GM18526 (cell line): ENCODE results near the gene C5orf58.

Source experiments
- POLR2A ChIP-seq: IDR thresholded peaks from 3 replicates; pipeline ENCODE4 v1.6.1; 2011; ENCODE audit not compliant: insufficient read length; ENCODE audit errors: extremely low read depth

The C5orf58 gene

GRCh38 chr5:170266570-170267381 lies 34.0 kb downstream of the C5orf58 start:
- TF ChIP-seq POLR2A, result no peak

DNA sequence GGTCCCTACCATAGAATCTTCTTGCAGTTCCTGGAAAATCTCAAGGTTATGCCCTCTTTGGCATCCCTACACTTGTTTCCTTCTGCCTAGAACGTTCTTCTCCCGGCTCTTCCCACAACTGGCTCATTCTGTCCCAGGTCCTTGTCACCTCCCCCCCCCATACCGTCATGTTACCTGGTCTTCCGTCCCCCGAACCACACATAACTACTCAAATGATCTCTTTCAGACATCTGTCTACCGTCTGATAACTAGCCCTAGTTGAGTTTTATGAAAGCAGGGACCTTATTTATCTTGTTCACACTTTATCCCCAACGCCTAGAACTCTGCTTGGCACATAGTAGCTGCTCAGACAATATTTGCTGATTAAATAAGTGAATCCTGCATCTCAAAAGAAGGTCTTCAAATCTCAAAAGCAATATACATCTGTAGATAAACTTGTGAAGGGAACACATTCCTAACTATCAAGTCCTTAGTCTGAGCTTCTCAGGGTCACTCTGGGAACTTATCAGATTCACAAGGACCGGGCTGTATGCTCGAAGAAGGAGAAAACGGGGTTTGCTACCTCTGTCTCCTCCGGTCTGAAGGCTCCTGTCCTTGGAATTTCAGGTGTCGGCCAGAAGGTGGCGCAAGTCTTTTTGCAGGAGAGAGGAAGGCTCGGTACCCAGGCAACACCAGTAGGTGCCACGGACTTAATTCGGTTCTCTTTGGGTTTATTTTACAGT lies 34.8 kb downstream of the C5orf58 start:
- no peak for TF ChIP-seq POLR2A

DNA sequence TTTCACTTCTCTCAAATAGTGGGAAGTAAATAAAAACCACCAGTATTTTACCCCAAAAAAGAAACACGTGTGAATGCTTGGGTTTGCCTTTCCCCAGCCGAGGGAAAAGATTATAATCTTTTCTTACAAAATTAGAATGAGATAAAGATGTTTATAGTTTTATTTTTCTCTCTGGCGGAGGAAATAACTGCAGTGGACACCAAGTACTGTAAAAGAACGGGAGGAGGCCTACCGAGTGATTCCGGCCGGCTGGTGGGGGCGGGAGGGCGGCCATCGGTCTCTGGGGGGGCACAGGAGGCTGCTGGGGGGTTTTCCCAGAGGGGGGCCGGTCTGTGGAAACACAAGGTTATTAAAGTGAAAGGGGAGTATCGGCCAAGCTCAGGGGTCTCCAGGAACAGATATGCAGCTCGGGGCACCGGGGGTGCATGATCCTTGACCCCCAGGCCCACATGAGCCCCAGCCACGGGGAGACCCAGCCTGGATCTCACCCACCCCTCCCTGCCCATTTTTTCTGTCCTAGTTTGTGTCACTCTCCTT lies 35.4 kb downstream of the C5orf58 start:
- TF ChIP-seq POLR2A, result no peak

DNA sequence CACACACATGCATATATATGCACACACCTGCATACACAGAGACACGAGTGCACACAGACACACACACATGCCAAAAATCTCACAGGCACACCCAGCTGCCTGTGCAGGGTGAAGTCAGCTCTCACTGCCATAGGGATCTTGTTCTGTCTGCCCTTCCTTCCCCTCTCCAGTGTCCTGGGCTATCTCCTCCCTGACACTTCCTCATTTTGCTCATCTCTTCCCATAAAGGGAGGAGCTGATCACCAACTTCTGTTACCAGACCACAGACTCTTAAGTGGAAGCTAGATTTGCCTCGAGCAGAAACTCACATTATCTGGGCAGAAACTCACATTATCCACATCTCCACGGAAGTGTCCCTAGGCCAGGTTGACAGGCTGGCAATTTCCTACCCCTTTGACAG lies 36.1 kb downstream of the C5orf58 start:
- no peak for TF ChIP-seq POLR2A

DNA sequence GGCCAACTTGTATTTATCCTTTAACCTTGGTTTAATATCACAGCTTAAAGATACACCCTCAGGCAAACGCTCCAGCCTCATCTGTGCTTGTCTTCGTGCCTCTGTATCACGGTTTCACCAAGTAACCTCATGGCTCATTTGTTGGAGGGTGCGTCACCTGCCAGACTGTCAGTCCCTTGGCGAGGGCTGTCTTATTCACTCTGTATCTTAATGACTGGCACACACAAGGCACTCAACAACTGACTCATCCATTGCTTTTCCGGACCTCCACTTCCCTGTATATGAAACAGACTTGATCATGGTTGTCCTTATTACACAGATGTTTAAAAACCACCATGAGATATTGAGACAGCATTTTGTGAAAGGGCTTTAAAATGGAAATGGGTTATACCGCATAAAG lies 36.8 kb downstream of the C5orf58 start:
- no peak for TF ChIP-seq POLR2A

DNA sequence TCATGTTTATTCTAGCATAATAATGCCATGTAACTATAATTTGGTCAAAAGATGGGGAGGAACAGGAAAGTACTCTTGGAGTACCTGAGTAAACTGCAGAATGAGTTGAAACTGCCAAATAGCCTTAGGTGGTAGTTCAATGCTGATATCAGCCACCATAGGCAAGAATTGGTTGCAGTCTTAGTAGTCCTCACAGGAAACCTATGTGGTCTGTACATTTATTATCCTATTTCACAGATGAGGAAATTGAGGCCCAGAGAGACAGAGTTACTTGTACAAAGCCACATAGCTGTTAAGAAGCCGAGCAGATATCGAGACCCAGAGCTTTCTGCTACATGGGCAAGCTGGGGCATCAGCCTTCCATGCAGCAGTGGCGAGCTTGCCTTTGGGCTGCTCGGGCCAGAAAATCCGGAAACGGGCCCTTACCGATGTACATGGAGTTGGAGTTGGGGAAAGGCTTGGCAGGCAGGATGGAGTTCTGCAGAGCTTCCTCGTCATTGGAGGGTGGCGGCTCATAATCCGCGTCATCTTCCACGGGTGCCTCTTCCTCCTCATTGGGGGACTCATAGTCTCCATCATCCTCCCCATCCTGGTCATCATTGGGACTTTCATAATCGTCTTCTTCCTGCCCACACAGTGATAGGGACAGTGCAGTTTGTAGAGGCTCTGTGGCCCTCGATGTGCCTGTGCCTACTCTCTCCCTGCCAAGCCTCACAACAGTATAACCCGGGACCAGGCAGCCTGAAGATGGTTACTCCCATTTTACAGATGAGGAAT lies 37.7 kb downstream of the C5orf58 start:
- no peak for TF ChIP-seq POLR2A

DNA sequence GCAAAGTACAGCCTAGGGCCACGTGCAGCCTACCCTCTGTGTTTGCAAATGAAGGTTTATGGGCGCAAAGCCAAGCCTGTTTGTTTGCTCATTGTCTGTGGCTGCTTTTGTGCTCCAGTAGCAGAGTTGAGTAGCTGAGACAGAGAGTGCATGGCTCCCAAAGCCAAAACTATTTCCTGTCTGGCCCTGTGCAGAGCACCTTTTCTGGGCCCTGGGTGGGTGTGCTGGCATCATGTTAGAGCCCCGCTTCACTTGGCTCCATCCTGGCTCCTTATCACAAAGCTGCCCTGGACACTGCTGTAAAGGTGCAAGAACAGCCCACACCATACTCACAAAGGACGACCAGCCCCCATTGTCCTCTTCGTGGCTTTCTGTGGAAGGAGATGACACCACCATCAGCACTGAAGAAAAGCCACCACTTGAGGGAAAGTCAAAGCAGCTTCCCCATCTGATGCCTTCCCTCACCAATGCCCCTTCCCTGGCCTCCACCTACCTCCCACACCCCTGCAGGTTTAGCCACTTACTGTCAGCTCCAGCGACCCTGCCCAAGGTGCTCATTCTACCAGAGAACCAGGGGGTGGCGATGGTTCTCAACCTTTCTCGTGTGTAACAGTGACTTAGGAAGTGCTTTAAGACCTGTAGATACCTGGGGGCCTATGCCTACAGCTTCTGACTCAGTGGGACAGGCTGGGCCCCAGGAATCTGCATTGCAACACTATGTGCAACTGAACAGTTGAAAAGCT lies 41.4 kb downstream of the C5orf58 start:
- TF ChIP-seq POLR2A, result no peak

DNA sequence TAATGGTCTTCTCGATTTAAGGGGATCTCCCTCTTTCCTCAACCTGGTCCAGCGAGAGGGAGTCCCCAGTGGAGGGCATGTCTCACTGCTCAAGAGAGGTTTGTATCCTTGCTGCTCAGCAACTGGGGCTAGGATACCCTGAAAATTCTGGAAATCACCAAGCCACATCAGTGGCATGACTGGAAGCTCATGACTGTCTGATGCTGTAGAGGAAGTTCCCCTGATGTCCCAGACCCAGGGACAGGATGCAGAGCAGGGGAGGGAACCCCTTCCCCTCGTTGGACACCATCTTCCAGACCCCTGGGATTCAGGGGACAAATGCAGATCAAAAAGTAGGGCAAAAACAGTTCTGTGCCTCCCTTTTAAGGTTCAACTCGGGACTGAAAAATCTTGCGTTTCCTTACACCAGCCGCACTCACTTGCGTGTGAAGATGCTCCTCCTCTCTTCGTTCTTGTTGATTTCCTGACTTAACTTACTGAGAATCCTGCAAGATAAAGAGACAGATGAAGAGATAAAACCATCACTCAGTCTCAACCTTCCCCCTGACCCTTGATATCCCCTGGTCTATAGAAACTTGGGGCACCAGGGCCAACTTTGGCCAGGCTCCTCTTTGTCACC lies 42.7 kb downstream of the C5orf58 start:
- no peak for TF ChIP-seq POLR2A

- TF ChIP-seq POLR2A, result no peak
These were observed 43.4 kb downstream of the C5orf58 start for GRCh38 chr5:170276140-170276539.

DNA sequence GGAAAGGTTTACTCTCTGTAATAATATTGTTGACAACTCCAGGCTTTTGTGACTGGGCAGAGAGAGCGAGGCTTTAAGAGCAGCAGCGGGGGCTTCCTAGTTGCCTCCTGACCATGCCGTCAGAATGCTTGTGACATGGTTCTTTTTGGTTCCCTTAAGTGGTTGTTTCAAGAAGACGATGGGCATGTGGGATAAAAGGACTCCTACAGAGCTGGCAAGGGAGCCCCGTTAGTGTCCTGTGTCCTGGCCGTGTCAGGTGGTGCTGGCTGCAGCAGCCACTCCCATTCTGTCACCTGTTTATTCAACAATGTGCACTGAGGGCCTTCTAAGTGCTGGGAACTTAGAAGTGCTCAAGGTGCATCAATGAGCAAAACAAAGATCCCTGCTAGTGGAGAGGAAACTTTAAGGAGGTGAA lies 45.1 kb downstream of the C5orf58 start:
- no peak for TF ChIP-seq POLR2A

DNA sequence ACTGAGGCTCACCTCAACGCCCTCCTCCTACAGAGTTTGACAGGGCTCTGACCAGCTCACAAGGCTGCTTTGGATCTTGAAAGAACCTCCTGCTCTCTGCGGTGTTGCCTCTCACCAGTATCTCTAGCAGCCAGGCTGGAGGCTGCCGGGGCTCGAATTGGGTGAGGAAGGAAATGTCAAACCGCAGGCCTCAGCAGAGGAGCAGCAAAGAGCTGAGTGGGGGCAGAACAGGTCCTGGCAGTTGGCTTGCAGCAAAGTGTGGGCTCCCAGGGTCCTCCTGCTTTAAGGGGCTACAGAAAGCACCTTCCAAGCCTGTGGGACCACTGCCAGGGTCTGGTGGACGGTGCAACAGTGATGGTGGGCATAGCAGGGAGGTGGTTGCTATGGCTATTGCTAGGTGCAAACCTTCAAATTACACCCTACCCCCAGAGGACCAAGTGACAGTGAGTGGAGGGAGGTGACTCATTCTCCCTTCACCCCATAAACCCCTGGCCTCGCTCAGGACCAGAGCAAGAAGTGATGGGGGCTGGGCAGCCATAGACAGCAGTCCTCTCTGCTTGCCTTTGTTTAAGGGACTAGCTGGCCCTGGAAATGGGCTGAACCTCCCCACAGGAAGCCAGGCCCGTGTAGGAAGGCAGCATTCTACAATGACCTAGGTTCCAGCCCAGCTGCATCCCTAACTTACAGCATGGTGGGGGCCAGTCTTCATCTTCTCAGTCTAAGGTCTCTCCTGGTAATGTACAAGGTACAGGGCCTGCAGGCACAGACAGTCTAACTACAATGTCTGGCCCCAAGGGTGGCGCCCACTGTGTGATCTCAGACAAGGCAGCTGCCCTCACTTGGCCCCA lies 46.0 kb downstream of the C5orf58 start:
- TF ChIP-seq POLR2A, result no peak

DNA sequence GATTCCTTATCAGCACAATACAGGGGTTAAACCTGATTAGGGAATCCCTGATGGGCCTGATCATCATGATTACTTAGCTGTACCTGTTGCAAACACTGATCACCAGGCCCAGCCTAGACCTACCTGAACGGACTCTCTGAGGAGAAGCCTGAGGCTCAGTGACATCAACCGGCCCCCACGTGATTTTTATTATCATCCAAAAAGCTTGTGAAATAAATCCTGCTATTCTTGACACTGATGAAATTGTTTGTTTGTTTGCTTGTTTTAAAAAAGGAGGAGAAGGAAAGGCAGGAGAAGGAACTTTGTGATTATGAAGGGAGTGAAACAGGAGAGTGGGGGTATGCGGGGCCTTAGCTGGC lies 46.7 kb downstream of the C5orf58 start:
- TF ChIP-seq POLR2A, result no peak

DNA sequence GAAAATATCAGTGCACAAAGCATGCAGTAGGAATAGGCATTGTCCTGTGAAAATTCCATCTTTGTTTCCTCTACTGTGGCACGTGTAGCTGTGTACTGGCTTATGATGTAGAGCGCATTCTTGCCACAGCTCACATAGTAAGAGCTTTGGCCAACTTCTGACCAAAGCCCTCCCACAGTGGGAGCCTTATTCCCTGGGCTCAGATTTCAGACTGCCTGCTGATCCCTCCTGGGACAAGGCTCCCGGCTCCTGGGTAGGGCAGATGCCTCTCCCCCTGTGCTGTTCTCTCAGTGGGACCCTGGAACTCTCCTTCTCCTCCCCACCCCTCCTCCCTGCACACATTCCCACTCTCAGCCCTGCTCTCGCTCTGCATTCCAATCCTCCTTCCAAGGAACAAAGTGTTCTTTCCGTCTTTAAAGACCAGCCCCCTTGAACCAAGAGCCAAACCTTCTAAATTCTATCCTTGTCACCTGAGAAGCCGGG lies 47.3 kb downstream of the C5orf58 start:
- TF ChIP-seq POLR2A, result no peak
